ENCODE measurements around the gene C5.

Gene C5

GRCh38 chr9:120910643-120911042 is 139.4 kb downstream of the C5 start:
- no peak overlapping the region for H2AFZ ChIP-seq (ENCODE audit: insufficient read depth, low read length, poor library complexity)
- no peak overlapping the region for H4K8ac ChIP-seq (ENCODE audit: low read depth, low read length)
- H3K4me2 ChIP-seq (ENCODE audit: low read length), result no peak overlapping the region
- no peak overlapping the region for H4K12ac ChIP-seq (ENCODE audit: low read depth, low read length)
- peaks cover 3% of the 10 kb centered on the region for H3K9me3 ChIP-seq (ENCODE audit: insufficient read depth, low read depth, low read length)
- no peak overlapping the region for H2BK5ac ChIP-seq (ENCODE audit: low read depth, low read length, poor library complexity)
- H3K14ac ChIP-seq (ENCODE audit: low read length), result no peak overlapping the region
- H3K18ac ChIP-seq (ENCODE audit: low read length), result no peak overlapping the region
- no peaks in the 10 kb centered on the region for H3K27me3 ChIP-seq (ENCODE audit: insufficient read depth, low read length)
- H3K36me3 ChIP-seq (ENCODE audit: control insufficient read depth in 1 of 2, insufficient read depth in 2 of 2, low read length in 2 of 2), result no peaks in the 10 kb centered on the region
- H3K4ac ChIP-seq (ENCODE audit: low read depth, low read length), result no peak overlapping the region
- no peaks in the 10 kb centered on the region for H3K79me2 ChIP-seq (ENCODE audit: control insufficient read depth, insufficient read depth, low read length, poor library complexity)
- no peak overlapping the region for H3K9ac ChIP-seq (ENCODE audit: low read length)
- WGBS (ENCODE audit: extremely low coverage, insufficient coverage, insufficient read length), result no CpG with 5 or more reads among the region's 3 CpGs
- H3K4me1 ChIP-seq (ENCODE audit: control insufficient read depth in 1 of 2, insufficient read depth in 2 of 2, low read length in 2 of 2), result no peaks in the 10 kb centered on the region
- H2BK120ac ChIP-seq (ENCODE audit: insufficient read depth, low read length, poor library complexity), result no peak overlapping the region
- H2AK5ac ChIP-seq (ENCODE audit: low read length), result no peak overlapping the region
- no peak overlapping the region for H3K27ac ChIP-seq (ENCODE audit: low read depth, low read length)
- H4K91ac ChIP-seq (ENCODE audit: low read depth, low read length), result no peak overlapping the region
- H3K79me1 ChIP-seq (ENCODE audit: low read length), result no peaks in the 10 kb centered on the region
- H2BK12ac ChIP-seq (ENCODE audit: low read length), result no peak overlapping the region
- H3K4me3 ChIP-seq (ENCODE audit: low read depth, low read length), result no peak overlapping the region
- DNase-seq, result no peak
- no peak overlapping the region for H3K23ac ChIP-seq (ENCODE audit: low read length)

GRCh38 chr9:120909904-120910303 is 140.2 kb downstream of the C5 start:
- Histone ChIP-seq H3K36me3 (ENCODE audit: control insufficient read depth in 1 of 2, insufficient read depth in 2 of 2, low read length in 2 of 2) (no peaks in the 10 kb centered on the region), H3K9me3 (ENCODE audit: insufficient read depth, low read depth, low read length) (peaks cover 3% of the 10 kb centered on the region), H3K79me1 (ENCODE audit: low read length) (no peaks in the 10 kb centered on the region), H4K91ac (ENCODE audit: low read depth, low read length) (no peak overlapping the region), H3K18ac (ENCODE audit: low read length) (no peak overlapping the region), H3K27me3 (ENCODE audit: insufficient read depth, low read length) (no peaks in the 10 kb centered on the region), H2AFZ (ENCODE audit: insufficient read depth, low read length, poor library complexity) (no peak overlapping the region), H2BK120ac (ENCODE audit: insufficient read depth, low read length, poor library complexity) (no peak overlapping the region), H2AK5ac (ENCODE audit: low read length) (no peak overlapping the region), H2BK12ac (ENCODE audit: low read length) (no peak overlapping the region), H3K23ac (ENCODE audit: low read length) (no peak overlapping the region), H3K79me2 (ENCODE audit: control insufficient read depth, insufficient read depth, low read length, poor library complexity) (no peaks in the 10 kb centered on the region), H4K12ac (ENCODE audit: low read depth, low read length) (no peak overlapping the region), H3K4me3 (ENCODE audit: low read depth, low read length) (no peak overlapping the region), H3K4me2 (ENCODE audit: low read length) (no peak overlapping the region), H3K14ac (ENCODE audit: low read length) (no peak overlapping the region), H3K4me1 (ENCODE audit: control insufficient read depth in 1 of 2, insufficient read depth in 2 of 2, low read length in 2 of 2) (no peaks in the 10 kb centered on the region), H3K4ac (ENCODE audit: low read depth, low read length) (no peak overlapping the region), H4K8ac (ENCODE audit: low read depth, low read length) (no peak overlapping the region), H3K9ac (ENCODE audit: low read length) (no peak overlapping the region), H2BK5ac (ENCODE audit: low read depth, low read length, poor library complexity) (no peak overlapping the region), H3K27ac (ENCODE audit: low read depth, low read length) (no peak overlapping the region)
- no CpG with 5 or more reads among the region's 5 CpGs for WGBS (ENCODE audit: extremely low coverage, insufficient coverage, insufficient read length)
- DNase-seq, result no peak

GRCh38 chr9:120905315-120906164 is 144.5 kb downstream of the C5 start:
- Histone ChIP-seq H3K79me1 (ENCODE audit: low read length) (no peaks in the 10 kb centered on the region), H4K8ac (ENCODE audit: low read depth, low read length) (no peak overlapping the region), H4K91ac (ENCODE audit: low read depth, low read length) (no peak overlapping the region), H3K79me2 (ENCODE audit: control insufficient read depth, insufficient read depth, low read length, poor library complexity) (no peaks in the 10 kb centered on the region), H3K4me1 (ENCODE audit: control insufficient read depth in 1 of 2, insufficient read depth in 2 of 2, low read length in 2 of 2) (no peaks in the 10 kb centered on the region), H3K4me3 (ENCODE audit: low read depth, low read length) (no peak overlapping the region), H3K9ac (ENCODE audit: low read length) (no peak overlapping the region), H3K23ac (ENCODE audit: low read length) (no peak overlapping the region), H3K27ac (ENCODE audit: low read depth, low read length) (no peak overlapping the region), H2BK12ac (ENCODE audit: low read length) (no peak overlapping the region), H4K12ac (ENCODE audit: low read depth, low read length) (no peak overlapping the region), H3K18ac (ENCODE audit: low read length) (no peak overlapping the region), H3K4ac (ENCODE audit: low read depth, low read length) (no peak overlapping the region), H2BK120ac (ENCODE audit: insufficient read depth, low read length, poor library complexity) (no peak overlapping the region), H2BK5ac (ENCODE audit: low read depth, low read length, poor library complexity) (no peak overlapping the region), H3K36me3 (ENCODE audit: control insufficient read depth in 1 of 2, insufficient read depth in 2 of 2, low read length in 2 of 2) (no peaks in the 10 kb centered on the region), H3K9me3 (ENCODE audit: insufficient read depth, low read depth, low read length) (peaks cover 3% of the 10 kb centered on the region), H3K14ac (ENCODE audit: low read length) (no peak overlapping the region), H2AK5ac (ENCODE audit: low read length) (no peak overlapping the region), H2AFZ (ENCODE audit: insufficient read depth, low read length, poor library complexity) (no peak overlapping the region), H3K4me2 (ENCODE audit: low read length) (no peak overlapping the region), H3K27me3 (ENCODE audit: insufficient read depth, low read length) (no peaks in the 10 kb centered on the region)
- no CpG with 5 or more reads among the region's 11 CpGs for WGBS (ENCODE audit: extremely low coverage, insufficient coverage, insufficient read length)
- DNase-seq, result no peak

DNA sequence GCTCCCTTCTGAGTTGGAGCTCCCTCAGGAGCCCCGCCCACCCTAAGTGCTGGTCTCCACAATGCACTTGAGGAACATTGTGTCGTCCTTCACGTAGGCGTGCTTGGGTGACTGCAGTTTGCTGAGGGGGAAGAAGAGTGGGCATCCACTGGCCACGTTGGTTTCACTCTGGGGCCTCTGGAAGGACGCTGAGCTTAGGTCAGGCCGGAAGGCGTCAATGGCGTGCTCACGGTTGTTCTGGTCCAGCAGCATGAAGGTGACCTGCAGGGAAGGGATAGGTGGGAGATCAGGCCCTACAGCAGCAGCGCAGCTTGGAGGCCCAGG is 145.1 kb downstream of the C5 start:
- no peak overlapping the region for H3K27ac ChIP-seq (ENCODE audit: low read depth, low read length)
- peaks cover 3% of the 10 kb centered on the region for H3K9me3 ChIP-seq (ENCODE audit: insufficient read depth, low read depth, low read length)
- H3K27me3 ChIP-seq (ENCODE audit: insufficient read depth, low read length), result no peaks in the 10 kb centered on the region
- no peak overlapping the region for H3K14ac ChIP-seq (ENCODE audit: low read length)
- WGBS (ENCODE audit: extremely low coverage, insufficient coverage, insufficient read length), result no CpG with 5 or more reads among the region's 11 CpGs
- no peaks in the 10 kb centered on the region for H3K79me2 ChIP-seq (ENCODE audit: control insufficient read depth, insufficient read depth, low read length, poor library complexity)
- H3K9ac ChIP-seq (ENCODE audit: low read length), result no peak overlapping the region
- H2AK5ac ChIP-seq (ENCODE audit: low read length), result no peak overlapping the region
- H3K4me3 ChIP-seq (ENCODE audit: low read depth, low read length), result no peak overlapping the region
- no peaks in the 10 kb centered on the region for H3K4me1 ChIP-seq (ENCODE audit: control insufficient read depth in 1 of 2, insufficient read depth in 2 of 2, low read length in 2 of 2)
- H2BK12ac ChIP-seq (ENCODE audit: low read length), result no peak overlapping the region
- H4K91ac ChIP-seq (ENCODE audit: low read depth, low read length), result no peak overlapping the region
- no peak overlapping the region for H2AFZ ChIP-seq (ENCODE audit: insufficient read depth, low read length, poor library complexity)
- DNase-seq, result no peak
- H3K79me1 ChIP-seq (ENCODE audit: low read length), result no peaks in the 10 kb centered on the region
- H3K18ac ChIP-seq (ENCODE audit: low read length), result no peak overlapping the region
- H4K12ac ChIP-seq (ENCODE audit: low read depth, low read length), result no peak overlapping the region
- H3K23ac ChIP-seq (ENCODE audit: low read length), result no peak overlapping the region
- no peak overlapping the region for H2BK120ac ChIP-seq (ENCODE audit: insufficient read depth, low read length, poor library complexity)
- H3K36me3 ChIP-seq (ENCODE audit: control insufficient read depth in 1 of 2, insufficient read depth in 2 of 2, low read length in 2 of 2), result no peaks in the 10 kb centered on the region
- H3K4me2 ChIP-seq (ENCODE audit: low read length), result no peak overlapping the region
- no peak overlapping the region for H2BK5ac ChIP-seq (ENCODE audit: low read depth, low read length, poor library complexity)
- H4K8ac ChIP-seq (ENCODE audit: low read depth, low read length), result no peak overlapping the region
- H3K4ac ChIP-seq (ENCODE audit: low read depth, low read length), result no peak overlapping the region

Measured in trophoblast cell (in vitro differentiated cells and primary cell).